ENCODE results near the gene CDKN2B-AS1.

CDKN2B-AS1 gene

DNA sequence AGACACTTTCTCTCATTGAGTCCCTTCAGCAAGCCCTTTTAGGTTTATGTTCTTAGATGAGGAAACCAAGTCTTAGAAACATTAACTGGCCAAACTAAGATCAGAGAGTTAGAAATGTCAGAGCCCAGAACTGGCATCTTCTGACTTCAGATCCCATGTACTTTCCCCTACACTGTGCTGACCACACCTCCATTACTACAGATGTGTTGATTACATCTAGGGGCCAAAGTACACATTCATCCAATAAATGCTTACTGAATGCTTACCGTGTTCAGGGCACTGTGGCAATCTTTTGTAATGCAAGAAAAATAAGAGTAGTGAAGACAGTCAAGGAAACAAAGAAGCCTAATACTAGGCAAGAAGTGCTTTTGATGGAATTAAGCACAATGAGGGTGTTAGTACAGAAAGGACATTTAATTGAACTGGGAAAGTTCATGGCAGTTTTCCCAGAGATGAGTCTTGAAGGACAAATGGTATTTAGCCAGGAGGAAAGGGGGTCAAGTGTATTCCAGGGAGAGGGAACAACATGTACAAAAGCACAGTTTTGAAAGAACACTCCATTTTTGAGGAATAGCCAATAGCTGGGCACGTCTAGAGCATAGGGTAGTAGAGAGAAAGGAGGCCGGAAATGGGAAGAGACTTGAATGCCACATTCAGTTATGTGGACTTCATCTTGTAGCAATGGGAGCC, 104.2 kb downstream of the CDKN2B-AS1 start:
- DNase-seq = no peak

DNA sequence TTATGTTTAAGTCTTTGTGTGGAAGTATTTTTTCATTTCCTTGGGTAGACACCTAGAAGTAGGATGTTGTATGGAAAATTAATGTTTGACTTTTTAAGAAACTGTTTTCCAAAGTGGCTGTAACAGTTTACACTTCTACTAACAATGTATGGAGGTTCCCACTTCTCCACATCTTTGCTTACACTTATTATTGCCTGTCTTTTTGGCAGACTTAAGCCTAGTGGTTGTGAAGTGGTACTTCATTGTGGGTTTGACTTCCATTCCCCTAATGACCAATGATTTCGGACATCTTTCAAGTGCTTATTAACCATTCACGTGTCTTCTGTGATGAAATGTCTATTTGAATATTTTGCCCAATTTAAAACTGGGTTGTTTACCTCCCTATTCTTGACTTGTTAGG, 106.0 kb downstream of the CDKN2B-AS1 start:
- DNase-seq = no peak

- DNase-seq = no peak
Observed at GRCh38 chr9:22102146-22103053, 107.8 kb downstream of the CDKN2B-AS1 start.

GRCh38 chr9:22103685-22104575, 109.3 kb downstream of the CDKN2B-AS1 start:
- no peak for DNase-seq

- no peak for DNase-seq
Observed at GRCh38 chr9:22105005-22105722, 110.6 kb downstream of the CDKN2B-AS1 start.

GRCh38 chr9:22107202-22108045, 112.8 kb downstream of the CDKN2B-AS1 start:
- no peak for DNase-seq

DNA sequence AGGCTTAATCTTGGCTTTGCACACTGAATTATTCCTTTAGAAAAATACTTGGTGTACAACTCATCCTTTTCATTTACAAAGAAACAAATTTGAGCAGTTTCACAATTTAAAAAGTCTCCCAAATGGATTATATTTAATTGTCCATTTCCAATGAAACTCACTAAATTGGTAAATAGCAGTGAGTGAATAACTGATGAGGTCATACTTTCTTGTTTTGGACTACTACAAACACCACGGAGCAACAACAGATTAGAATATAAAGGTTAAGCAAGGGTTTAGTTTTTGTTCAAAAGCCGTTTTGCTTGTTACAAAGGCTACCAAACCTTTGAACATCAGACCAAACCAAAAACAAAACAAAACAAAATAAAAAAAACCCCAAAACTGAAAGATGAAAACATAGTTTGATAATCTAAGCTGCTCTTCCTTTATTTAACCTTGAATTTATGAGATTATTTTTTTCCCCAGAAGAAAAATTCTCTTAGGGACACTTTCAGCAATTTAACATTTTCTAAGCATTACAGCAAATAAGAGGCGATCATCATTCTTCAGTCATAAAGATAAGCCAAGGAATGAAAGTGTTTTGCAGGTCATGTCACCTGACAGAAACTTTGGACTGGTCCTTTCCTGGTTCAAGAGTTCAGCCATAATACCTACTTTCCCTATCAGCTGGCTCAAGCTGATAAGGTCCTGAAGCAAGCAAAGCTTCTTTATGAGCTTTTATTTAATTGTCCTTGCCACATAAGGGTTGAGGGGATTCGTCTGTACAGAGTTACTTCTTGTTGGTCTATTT, 114.2 kb downstream of the CDKN2B-AS1 start:
- DNase-seq = no peak

GRCh38 chr9:22111176-22111953, 116.8 kb downstream of the CDKN2B-AS1 start:
- no peak for DNase-seq

DNA sequence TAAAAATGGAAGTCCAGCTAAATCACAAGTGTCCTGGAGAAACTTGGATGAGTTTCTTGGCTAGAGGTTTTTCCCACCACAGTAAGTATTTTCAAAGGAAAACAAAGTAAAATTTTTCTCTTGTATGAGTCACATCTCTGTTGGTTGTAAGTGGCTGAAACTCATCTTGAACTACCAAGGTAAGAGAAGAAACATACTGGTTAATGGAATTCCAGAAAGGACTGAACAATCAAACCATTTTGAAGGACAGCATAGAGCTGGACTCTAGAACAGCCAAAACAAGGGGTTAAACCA, 117.3 kb downstream of the CDKN2B-AS1 start:
- no peak for DNase-seq

DNA sequence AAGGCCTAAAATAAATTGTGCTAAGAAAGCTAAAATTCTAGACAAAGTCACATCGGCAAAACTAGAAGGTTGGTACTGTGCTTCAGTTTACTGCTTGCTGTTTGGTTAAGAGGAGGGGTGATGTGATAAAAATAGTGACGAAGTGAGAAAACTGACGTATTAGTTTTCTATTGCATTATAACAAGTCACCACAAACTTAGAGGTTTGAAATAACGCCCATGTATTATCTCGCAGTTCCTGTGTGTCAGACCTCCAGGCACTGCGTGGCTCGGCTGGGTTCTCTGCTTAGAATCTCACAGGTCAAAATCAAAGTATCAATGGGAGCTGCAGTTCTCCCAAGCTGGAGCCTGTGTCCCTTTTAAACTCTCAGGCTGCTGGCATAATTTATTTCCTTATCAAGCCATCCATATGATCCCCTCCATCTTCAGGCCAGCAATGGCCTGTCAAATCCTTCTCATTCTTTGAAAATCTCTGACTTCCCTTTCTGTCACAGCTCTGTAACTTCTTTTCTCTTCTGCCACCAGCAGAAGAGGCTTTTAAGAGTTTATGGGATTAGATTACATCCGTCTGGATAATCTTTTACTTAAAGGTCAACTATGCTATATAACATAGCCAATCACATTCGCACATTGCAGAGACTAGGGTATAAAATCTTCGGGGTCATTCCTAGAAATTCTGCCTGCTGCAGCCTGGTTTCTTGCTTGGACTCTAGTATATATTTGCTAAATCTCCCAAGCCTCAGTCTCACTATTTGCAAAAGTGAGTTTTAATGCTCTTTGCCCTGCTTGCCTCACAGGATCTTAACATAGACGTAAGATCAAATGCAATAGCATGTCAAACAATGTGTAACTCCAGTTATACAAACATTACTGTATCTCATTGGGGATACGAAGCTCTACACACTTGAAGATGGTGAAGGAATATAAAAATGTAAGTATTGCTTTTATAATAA, 118.6 kb downstream of the CDKN2B-AS1 start:
- DNase-seq = no peak

- no peak for DNase-seq
Observed at GRCh38 chr9:22114956-22115355, 120.4 kb downstream of the CDKN2B-AS1 start.

DNA sequence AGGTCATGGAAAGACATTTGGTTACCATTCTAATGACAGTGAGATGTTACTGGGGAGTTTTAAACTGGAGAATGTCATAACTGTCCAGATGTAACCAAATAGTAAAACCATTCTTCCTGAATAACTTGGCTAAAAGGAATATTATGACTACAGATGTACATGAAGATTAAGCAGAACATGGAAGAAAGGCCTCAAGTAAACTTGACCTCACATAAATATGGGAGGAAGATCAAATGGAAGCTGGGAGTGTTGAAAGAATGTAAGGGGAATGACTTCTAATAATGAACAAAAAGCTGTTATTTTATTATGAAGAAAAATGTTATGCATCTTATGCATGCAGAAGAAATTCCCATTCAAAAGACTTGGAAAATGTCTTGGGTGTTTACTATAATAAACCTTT, 122.2 kb downstream of the CDKN2B-AS1 start:
- no peak for DNase-seq

GRCh38 chr9:22117511-22118384, 123.2 kb downstream of the CDKN2B-AS1 start:
- DNase-seq = no peak

GRCh38 chr9:22118810-22119521, 124.4 kb downstream of the CDKN2B-AS1 start:
- DNase-seq = no peak

- DNase-seq = no peak
Observed at GRCh38 chr9:22119522-22120158, 125.0 kb downstream of the CDKN2B-AS1 start.

DNA sequence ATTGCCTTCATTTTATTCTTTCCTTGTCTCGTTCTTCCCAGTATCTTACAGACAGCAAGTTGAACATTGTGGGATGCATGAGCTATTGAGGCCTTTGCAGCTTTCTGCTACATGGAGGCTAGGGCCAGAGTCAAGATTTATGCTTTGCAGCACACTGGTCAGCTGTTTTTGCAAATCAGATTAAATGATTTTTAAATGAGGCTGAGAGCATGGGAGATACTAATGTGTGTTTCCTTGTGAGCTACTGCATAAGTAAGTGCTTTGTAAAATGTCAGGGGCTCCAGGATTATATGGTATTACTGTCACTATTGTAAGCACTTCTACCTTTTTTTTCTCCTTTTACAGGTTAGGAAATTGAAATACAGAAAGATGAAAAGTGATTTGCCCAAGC, 125.6 kb downstream of the CDKN2B-AS1 start:
- DNase-seq = no peak

DNA sequence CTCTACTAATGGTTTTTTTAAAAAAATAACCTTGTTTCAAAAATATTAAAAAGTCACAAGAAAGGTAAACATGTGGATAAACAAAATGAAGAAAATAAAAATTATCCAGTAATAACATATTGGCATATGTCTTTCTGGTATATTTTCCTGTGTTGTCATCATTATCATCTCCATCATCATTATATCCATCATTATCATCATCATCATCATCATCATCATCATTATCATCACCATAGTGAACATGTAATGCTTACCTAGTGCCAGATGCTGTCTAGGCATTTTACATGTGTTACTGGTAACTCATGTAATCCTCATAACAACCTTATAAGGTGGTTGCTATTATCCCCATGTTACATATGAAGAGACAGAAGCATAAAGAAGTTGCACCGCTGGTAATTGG, 126.0 kb downstream of the CDKN2B-AS1 start:
- DNase-seq = no peak

Measured in activated gamma-delta T cell (primary cell).